Right atrium auricular region (tissue), 2 donors: ENCODE results near the gene MANBA. TPM values are rescaled to one million over a fixed set of nuclear protein-coding genes. Genes with fewer than 3 reads are reported as not detected.

Source experiments
- DNase-seq: peaks from one replicate; pipeline ENCODE4 v3.0.0-alpha.2; 2019; ENCODE audit warnings: low spot score
- H3K27ac ChIP-seq, 2 donors: fragments of 200-600 bp; sonication (generic); 1 replicate in 1 of 2; 2 replicates in 1 of 2; pipeline ENCODE4 v1.5.1; 2016 to 2019
- H3K27me3 ChIP-seq, 2 donors: fragments of 200-600 bp; sonication (generic); one replicate each; pipeline versions ENCODE4 v1.5.1 to v1.6.0; 2017 to 2019
- H3K36me3 ChIP-seq: fragments of 200-600 bp; sonication (generic); one replicate; pipeline ENCODE4 v1.5.1; 2016
- H3K4me1 ChIP-seq, 2 donors: fragments of 200-600 bp; sonication (generic); one replicate each; pipeline versions ENCODE4 v1.5.1 to v1.6.0; 2017 to 2019
- H3K4me3 ChIP-seq, 2 donors: fragments of 200-600 bp; sonication (generic); 1 replicate in 1 of 2; 2 replicates in 1 of 2; pipeline ENCODE4 v1.5.1; 2017 to 2019; ENCODE audit warnings: mild to moderate bottlenecking in 1 of 2, moderate library complexity in 1 of 2
- H3K9me3 ChIP-seq, 2 donors: fragments of 200-600 bp; sonication (generic); one replicate each; pipeline ENCODE4 v1.5.1; 2019
- CTCF ChIP-seq, 2 donors: fragments of 200-600 bp; sonication (generic); IDR thresholded peaks; one replicate each; pipeline ENCODE4 v1.5.1; 2019; ENCODE audit warnings: antibody characterized with exemption in 2 of 2
- total RNA-seq, 2 donors: library from RNA; depleted of rRNA; stranded (reverse); fragments of >200 nt; gene quantifications; one replicate each; pipeline ENCODE4 v1.1.0, GENCODE V29; 2016

The MANBA gene
- total RNA-seq, 2 donors from 2014 or later: 26.9 to 41.6 TPM

- Histone ChIP-seq H3K4me3 (no peak overlapping the region), H3K9me3 (no peaks in the 10 kb centered on the region), H3K27me3 (no peaks in the 10 kb centered on the region), H3K4me1 (peaks cover 0 to 7% of the 10 kb centered on the region in 2 donors), H3K27ac (no peak overlapping the region), H3K36me3 (peaks cover 37% of the 10 kb centered on the region)
- DNase-seq: no peak
- TF ChIP-seq CTCF (IDR thresholded peaks at IDR 0.05): no peak
Measured at GRCh38 chr4:102616636-102617035, 144.1 kb downstream of the MANBA start.

GRCh38 chr4:102614801-102615200 is 146.0 kb downstream of the MANBA start:
- Histone ChIP-seq H3K27ac (peak overlapping the region in 1 of 2 donors; percentile 11), H3K4me1 (no peaks in the 10 kb centered on the region), H3K36me3 (peaks cover 55% of the 10 kb centered on the region), H3K4me3 (no peak overlapping the region), H3K9me3 (no peaks in the 10 kb centered on the region), H3K27me3 (no peaks in the 10 kb centered on the region)
- no peak for TF ChIP-seq CTCF (IDR thresholded peaks at IDR 0.05)
- DNase-seq: no peak

GRCh38 chr4:102612824-102613366 is 147.9 kb downstream of the MANBA start:
- TF ChIP-seq CTCF (IDR thresholded peaks at IDR 0.05): no peak
- Histone ChIP-seq H3K27me3 (no peaks in the 10 kb centered on the region), H3K27ac (no peak overlapping the region), H3K4me1 (no peaks in the 10 kb centered on the region), H3K36me3 (peaks cover 70% of the 10 kb centered on the region), H3K9me3 (no peaks in the 10 kb centered on the region), H3K4me3 (no peak overlapping the region)
- no peak for DNase-seq

GRCh38 chr4:102612210-102612609 is 148.6 kb downstream of the MANBA start:
- no peaks in the 10 kb centered on the region for H3K4me1 ChIP-seq
- H3K27me3 ChIP-seq: no peaks in the 10 kb centered on the region
- no peak for DNase-seq
- H3K9me3 ChIP-seq: no peaks in the 10 kb centered on the region
- no peak overlapping the region for H3K4me3 ChIP-seq
- TF ChIP-seq CTCF (IDR thresholded peaks at IDR 0.05): no peak
- no peak overlapping the region for H3K27ac ChIP-seq
- peaks cover 75% of the 10 kb centered on the region for H3K36me3 ChIP-seq

- H3K4me1 ChIP-seq: no peaks in the 10 kb centered on the region
- TF ChIP-seq CTCF (IDR thresholded peaks at IDR 0.05): no peak
- no peak for DNase-seq
- peaks cover 82% of the 10 kb centered on the region for H3K36me3 ChIP-seq
- no peak overlapping the region for H3K27ac ChIP-seq
- no peak overlapping the region for H3K4me3 ChIP-seq
- H3K27me3 ChIP-seq: no peaks in the 10 kb centered on the region
- H3K9me3 ChIP-seq: no peaks in the 10 kb centered on the region
Measured at GRCh38 chr4:102610476-102610875, 150.3 kb downstream of the MANBA start.

DNA sequence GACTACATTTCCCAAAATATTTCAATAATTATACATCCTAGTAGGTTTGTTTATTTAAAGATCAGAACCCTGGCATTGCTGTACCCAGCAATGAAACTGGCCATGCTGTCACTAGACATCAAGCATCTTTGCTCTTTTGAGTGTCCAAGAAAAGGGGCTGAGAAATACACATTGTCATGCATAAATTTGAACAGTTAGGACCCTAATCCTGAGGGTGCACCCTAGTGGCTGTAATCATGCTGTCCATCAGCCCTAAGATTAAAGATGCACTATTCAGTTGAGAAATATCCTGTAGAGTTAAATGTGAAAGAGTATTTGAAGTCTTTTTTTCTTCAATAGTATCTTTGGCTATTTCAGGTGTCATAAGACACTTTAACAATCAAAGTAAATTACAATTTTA is 150.8 kb downstream of the MANBA start:
- Histone ChIP-seq H3K4me1 (no peaks in the 10 kb centered on the region), H3K36me3 (peaks cover 78% of the 10 kb centered on the region), H3K27ac (no peak overlapping the region), H3K4me3 (no peak overlapping the region), H3K9me3 (no peaks in the 10 kb centered on the region), H3K27me3 (no peaks in the 10 kb centered on the region)
- no peak for DNase-seq
- peak in 1 of 2 donors; percentile 35 for TF ChIP-seq CTCF (IDR thresholded peaks at IDR 0.05)
